Effector CD4-positive, alpha-beta T cell (primary cell): Measurements from ENCODE around the gene CHRDL2.

Source experiments
- DNase-seq: peaks from one replicate; pipeline ENCODE4 v3.0.0-alpha.2; 2020

Gene CHRDL2

DNA sequence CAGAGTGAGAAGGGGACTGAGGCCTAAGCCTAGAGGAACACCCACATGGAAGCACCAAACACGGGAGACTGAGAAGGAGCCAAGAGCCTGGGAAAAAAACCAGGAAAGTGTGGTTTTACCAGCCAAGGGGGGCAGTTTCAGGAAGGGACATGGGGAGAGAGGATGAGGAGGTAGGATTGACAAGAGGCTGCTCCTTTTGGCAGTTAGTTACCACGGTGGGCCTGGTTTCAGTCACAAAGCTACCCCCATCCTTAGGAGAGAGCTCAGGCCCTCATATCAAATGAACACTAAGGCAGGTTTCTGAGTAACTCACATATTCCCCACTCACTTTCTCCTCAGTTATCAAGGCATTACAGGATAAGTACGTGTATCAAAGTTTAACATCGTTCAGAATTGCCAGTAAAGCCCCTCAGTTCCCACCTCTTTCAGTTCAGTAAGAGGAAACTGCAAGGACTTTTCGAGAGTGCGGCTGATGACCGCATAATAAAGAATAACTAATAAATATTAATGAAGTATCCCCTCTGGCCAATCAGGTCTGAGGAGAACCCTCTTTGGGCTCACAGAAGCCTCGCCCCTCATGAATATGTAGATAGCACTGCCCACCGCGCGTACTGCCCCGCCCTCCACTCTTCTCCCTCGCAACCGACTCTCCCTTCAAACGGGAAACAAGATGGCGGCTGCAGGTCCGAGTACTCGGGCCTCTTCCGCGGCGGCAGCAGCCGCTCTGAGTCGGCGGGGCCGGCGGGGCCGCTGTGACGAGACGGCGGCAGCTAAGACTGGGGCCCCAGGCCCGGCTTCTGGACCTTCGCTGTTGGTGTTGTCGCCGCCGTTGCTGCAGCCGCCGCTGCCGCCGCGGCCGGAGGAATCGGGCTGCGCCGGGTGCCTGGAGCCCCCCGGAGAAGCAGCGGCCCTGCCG lies 17.2 kb upstream of the CHRDL2 start, which contains the start of gene RNF169:
RNF169 (plus strand) TSS at position 639 of the 916 bp plus-strand sequence; CDS start at position 671, 32 bp downstream.
- peak; percentile 85 for DNase-seq

DNA sequence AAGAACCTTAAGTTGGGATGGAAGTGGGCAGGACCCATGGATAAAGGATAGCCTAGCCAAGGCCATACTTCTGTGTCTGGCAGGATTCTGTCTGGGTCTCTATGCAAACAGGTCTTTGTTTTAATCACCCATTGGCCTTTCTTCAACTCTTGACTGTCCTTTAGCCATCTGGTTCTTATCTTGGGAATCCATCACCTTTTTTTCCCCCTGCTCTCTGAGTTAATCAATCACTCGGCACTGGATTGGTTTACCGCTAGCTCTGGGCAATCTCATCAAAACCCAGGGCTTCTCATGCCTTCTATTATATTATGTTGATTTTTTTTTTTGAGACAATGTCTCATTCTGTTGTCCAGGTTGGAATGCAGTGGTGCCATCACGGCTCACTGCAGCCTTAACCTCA lies 15.6 kb upstream of the CHRDL2 start:
- no peak for DNase-seq

DNA sequence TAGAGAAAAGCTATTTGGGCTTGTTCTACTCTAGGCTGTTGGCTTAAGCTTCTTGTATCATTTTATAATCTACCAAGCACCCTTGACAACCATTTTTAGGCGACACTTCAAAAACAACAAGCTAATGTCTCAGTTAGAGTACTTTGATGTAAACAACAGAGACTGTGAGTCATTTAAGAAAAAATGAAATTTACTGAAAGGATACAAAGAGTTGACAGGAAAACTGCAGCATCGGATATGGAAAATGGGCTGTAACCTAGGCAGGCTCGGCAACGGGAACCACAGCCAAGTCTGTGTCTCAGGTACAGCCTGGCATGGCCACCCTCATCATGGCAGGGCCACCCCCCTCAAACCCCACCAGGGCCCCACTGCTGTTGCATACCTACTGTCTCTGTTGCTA lies 13.1 kb upstream of the CHRDL2 start:
- DNase-seq, result no peak

DNA sequence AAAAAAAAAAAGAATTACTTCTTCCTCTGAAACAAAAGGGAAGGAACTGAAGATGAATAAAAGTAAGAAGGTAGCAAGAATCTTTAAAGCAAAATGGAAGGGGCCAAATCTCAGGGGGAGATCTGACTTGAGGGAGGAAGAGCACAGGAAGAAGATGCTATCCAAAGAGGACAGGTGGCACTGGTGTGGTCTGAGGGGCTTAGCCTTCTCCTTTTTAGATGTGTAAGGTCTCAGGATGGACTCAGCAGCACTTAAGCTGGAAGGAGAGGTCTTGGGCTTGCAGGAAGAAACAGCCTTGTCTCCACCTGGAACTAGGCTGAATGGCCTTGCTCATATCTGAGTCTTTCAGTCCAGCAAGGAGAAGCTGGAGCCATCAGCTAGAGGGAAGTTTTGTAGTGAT lies 12.4 kb upstream of the CHRDL2 start:
- no peak for DNase-seq

DNA sequence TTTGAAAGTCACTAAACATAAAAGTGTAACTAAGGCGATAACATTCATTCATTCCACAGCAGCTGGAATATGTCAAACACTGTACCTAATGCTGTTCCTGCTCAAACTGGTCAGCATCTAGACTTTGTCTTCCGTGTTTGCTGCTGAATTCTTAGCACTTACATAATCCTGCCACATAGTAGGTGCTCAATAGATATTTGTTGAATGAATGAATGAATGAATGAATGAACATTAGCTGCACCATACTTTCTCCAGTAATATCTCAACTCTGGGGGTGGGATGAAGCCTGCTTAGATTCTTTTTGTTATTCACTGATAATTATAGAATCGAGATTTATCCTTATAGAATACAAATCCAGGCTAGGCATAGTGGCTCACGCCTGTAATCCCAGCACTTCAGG lies 10.8 kb upstream of the CHRDL2 start:
- no peak for DNase-seq

DNA sequence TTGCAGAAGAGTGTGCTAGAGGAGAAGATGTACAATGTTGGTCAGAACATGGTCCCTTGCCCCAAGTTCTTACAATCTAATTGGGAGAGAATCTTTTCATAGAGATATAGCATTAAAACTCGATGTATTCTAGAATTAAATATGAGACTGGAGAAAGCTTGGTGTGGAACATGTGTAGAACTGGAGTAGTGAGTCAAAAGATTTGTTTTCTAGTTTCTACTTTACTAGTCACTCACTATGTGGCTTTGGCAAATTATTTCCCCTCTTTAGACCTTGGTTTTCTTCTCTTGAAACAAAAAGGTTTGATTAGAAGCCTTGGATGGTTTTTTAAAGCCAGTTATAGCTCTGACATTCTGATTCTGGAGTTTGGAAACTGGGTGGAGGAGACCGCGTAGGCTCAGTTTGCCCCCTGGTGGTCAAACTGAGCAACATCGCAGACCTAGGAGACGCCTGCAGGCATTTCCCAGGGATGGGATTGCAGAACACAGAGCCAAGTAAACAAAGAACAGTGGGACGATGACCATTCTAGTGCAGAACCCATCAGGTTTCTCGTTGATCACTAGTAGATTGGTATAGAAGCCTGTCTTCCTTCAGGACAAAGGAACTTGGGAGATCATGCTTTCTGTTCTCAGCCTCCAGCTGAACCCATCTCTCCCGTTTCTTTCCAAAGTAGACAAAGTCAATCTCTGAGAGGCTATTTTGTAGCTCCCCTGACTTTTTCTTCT lies 8.5 kb upstream of the CHRDL2 start:
- peak; percentile 40 for DNase-seq

DNA sequence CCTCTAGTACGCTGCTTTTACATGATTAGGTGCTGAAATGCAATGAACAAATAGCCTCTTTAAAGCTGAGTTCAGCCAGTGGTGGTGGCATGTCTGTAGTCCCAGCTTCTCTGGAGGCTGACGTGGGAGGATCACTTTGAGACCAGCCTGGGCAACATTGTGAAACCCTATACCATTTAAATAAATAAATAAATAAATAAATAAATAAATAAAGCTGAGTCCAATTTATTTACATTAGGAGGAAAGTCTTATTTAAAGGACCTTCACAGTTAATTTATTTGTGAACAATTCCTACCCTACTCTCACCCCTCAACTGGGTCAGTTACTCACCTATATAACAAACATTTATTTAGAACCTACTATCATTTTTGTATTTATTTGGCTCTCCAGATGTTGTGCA lies 4.8 kb upstream of the CHRDL2 start:
- DNase-seq, result no peak

DNA sequence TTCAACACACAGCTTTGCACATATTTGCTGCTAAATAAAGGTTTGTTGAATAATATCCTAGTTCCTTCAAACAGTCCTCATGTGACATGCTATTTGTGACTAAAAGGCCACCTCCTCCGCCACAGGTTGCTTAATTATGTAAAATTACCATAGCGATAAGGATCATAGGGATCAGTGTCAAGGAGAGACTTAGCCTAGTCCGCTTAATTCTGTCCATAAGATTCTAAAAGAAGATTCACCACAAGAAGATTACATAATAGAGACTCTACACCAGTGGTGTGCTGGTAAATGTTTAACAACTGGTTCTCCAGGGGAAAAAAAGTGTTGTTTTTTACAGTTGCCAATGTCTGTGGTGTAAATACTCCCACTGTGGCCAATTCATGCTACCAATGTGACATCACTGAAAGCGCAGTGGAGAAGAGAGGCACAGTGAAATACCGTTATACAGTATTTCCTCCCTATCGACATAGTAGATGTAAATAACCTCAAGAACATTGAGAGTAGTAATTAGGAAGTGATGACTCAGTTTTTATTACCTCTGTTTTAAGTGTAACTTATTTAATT lies 4.2 kb upstream of the CHRDL2 start:
- DNase-seq, result no peak

DNA sequence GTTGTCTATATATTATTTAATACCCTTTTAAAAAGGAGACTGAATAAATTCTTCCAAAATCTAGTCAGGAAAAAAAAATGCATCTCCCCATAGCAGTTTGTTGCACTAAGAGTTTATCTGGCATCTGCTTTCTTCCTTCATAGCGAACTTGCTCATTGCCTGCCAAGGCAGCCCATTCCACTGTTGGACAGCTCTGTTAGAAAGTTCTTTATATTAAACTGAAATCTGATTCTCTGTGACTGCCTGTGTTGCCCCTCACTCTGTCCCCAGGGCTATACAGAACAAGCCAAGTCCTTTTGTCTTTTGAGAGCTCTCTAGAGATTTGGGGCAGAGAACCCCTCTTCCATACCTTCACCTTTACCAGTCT lies 3.3 kb upstream of the CHRDL2 start:
- DNase-seq, result no peak

DNA sequence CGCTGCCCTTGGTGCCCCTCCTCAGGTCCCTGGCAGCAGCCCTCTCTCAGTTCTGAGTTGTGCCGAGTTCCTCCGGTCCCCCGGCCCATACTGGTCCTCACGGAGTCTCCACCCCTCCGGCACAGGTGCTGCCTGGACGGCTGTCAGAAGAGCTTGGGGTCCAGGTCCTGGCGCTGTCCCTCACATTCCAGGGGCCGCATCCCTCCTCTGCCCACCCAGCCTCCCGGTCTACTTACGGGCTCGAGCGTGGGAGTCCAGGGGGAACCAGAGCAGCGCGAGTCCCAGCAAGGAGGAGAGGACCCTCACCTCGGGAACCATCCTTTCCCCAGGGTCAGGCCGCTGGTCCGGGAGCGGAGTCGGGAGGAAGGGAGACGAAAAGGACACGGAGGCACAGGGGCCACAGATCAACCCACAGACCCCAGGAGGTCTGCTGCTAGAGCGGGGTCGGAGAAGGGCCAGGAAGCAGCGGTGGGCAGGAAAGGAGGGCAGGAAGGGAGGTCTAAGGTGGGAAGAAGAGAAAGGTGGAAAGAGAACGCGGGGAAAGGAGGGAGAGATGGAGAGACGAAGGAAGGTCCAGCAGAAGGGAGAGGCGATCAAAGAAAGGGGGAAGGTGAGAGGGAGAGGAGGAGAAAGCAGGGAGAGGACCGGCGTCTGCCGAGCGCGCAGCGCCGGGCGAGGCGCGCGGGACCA lies 510 bp downstream of the CHRDL2 start:
- DNase-seq, result no peak

DNA sequence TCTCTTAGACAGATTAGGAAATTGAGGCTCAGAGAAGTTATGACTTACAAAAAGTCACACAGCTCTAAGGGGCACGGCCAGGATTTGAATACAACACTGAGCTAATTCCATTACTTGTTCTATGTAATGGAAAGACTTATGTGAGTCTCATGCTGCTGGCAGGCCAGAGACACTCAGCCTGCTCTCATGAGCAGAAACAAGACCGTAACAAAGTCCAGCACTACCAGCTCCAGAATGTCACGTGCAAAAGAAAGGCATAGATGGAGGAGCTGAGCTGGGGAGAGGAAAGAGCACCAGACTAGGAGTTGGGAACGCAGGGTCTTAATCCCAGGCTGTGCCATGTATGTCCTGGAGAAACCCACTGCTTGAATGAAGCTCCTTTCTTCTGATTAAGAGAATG lies 1.8 kb downstream of the CHRDL2 start:
- DNase-seq, result no peak

DNA sequence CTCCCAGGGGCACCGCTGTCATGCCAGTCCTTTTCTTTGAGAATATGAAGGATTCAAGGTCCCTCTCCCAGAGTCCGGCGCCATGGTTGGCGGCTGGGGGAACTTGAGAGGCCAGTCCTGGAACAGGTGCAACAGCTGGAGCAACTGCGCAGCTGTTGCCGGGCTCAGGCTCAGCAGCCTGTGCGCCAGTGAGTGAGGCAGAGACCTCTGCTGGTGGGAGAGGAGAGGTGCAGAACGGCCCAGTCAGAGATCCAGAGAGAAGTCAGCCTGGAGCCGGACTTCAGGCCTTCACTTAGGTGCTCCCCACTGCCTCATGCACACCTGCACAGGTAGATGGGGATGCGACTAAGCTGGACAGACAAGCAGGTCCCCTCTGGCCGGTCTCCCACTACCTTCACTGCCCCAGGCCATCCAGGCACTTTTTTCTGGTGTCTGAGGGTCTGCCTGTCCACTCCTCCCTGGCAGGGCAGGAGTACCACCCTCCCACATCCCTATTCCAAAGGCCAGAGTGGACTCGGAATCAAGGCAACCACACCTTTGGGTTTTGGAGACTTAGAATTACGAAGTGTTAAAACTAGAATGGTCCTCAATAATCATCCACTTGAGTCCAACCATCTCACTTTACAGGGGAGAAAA lies 4.6 kb downstream of the CHRDL2 start:
- DNase-seq, result peak; percentile 34

DNA sequence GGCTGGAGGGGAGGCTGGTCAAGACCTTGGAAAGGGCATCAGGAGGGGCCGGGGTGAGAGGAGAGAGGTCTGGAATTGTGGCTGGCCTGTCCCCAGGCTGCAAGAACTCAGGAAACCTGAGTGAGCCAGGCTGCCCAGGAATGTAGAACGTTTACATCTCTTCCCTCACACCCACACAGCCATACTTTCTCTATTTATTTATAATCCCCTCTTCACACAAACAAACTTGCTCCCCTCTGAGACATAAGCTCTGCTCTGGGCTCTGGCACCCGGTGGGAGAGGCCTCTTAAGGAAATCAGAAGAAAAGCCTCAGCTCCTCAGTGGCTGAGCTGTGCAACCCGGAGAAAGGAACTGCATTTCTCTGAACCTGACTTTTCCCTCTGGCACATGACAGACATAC lies 5.5 kb downstream of the CHRDL2 start:
- no peak for DNase-seq

DNA sequence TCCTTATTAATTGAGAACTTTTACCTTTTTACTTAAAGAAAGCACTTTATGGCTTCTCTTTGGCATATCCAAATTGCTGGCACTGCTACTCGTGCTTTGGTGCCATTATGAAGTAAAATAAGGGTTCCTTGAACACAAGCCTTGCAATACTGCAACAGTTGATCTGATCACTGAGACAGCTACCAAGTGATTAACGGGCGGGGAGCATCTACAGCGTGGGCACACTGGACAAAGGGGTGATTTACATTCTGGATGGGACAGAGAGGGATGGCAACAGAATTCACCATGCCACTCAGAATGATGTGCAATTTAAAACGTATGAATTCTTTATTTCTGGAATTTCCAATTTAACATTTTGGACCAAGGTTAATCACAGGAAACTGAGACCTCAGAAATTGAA lies 7.7 kb downstream of the CHRDL2 start:
- no peak for DNase-seq

DNA sequence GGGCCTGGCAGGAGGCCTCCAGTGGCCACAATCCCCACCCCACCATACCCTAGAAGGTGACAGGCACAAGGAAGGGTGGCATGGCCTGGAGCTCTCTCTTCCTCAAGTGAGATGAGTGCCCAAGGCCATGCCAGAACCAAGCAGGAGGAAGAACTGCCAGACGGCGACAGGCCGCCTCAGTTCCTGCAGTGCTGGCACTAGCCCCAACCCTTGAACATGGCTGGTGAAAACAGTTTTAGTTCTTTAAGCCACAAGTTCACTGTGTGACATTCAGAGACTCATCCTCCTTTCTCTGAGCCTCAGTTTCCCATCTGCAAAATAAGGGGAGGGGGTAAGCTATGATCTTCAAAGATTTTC lies 9.8 kb downstream of the CHRDL2 start:
- DNase-seq, result no peak

DNA sequence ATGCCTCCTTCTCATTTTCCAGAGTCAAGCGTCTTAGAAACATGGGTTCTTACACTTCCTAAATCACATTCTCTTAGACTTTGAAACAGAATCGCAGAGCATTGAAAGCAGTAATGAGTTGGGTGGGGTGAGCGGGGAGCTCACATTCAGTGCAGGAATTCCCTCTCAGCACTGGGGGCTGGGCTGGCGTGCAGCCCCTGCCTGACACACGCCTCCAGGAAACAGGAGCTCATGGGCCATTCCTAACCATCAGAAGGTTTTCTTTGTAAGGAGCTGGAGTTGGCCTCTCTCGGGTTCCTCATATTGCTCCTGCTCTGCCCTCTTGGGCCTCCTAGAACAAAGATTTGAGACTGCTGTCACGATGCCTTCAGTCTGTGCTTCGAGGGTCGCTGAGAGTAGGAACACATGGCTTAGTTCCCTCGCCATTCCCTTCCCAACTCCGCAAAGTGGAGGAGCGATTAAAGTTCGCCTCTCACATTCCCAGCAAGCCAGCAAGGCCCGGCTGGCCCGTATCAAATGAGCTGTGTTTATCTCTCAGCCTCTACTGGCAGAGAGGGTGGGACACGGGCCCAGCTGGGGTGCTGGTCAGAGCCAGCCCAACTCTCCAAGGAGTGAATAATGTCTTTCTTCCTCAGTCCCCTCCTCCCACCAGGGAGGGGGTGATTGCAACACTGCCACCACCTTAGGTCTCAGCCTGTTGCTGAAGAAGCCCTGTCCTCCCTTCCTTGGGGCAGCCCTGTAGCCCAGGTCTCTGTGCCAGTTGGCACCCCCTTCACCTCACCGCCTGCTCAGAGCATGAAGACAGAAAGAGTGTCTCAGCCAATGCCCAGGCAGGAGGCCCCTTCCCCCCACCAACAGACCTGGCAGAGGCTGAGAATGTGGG lies 10.4 kb downstream of the CHRDL2 start:
- no peak for DNase-seq

DNA sequence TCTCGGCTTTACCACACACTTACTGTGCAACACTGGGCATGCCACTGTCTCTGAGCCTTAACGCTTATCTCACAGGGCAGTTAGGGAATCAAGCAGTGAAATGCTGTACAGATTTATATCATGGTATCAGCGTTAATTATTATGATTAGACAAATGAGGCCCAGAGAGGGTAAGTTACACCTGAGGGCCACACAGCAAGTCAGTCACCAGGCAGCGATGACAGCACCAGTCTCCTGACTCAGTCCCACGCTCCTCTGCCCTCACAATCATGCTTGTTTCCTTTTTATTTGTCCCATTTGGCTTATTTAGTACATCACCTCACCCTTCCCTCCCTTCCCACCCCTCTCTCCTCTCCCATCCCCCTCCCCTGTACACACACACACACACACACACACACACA lies 12.2 kb downstream of the CHRDL2 start:
- no peak for DNase-seq

DNA sequence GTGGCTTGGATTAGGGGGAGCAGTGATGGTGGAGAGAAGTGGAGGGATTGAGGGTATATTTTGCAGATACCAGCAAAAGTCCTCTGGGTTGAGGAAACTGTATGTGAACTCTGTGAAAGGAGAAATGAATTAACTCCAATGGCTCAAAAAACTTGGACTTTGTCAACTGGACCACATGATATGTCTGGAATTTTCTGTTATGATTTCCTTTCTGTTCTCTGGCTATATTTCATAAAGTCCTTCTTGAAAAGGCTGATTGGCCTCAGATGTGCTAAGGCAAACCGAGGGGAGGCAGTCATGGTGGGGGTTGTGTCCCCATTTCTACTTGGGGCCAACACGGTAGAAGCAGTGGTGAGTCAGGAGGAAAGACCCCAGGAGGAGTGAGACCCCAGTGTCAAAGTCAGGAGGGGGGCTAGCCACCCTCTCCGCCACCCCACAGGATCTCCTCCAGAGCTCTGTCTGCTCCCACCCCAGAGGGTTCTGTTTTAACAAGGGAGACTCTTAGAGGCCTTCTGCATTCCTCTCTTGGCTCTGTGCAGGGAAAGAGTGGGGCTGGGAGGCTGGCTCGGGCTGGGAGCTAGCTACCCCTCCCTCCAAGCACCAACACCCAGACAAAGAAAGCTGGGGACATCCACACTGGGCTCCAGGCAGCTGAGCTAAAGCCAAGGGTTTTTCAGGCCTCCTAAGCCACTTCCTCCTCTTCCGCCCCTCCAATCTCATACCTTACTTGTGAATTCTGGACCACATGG lies 13.8 kb downstream of the CHRDL2 start:
- no peak for DNase-seq

DNA sequence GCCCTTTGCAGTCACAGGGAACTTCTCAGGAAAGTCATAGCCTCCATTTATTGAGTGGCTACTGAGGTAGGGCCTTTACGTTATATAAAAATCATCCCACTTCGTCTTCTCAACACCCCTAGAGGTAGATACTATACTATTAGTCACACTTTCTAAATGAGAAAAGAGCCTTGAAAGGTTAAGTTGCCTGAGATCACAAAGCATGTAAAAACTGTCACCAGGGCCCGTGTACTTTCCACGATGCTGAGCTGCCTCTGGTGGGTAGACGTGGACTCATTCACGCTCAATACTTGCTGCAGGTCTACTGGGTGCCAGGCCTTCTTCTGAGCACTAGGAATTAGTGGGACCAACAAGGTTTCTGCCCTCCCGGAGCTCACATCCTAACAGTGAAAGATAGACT lies 16.3 kb downstream of the CHRDL2 start:
- no peak for DNase-seq

DNA sequence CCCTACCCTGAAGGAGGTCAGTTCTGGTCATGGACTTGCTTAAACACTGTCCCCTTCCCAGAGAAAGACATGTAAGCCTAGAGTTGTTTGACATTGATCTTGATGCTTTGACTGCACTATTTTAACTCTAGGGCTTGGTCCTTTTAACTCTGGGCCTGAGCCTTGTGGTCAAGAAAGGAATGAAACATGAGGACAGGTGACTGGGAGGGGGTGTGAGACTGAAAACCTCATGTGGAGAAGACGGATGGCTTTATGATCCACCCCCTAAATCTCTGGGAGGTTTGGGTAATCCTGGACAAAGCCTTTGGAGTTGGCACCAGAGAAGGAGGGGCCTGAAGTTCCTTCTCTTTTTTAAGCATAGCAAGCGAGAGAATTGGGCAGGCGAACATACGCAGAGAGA lies 17.5 kb downstream of the CHRDL2 start:
- DNase-seq, result no peak
